ENCODE results near the gene GPR17.

DNA sequence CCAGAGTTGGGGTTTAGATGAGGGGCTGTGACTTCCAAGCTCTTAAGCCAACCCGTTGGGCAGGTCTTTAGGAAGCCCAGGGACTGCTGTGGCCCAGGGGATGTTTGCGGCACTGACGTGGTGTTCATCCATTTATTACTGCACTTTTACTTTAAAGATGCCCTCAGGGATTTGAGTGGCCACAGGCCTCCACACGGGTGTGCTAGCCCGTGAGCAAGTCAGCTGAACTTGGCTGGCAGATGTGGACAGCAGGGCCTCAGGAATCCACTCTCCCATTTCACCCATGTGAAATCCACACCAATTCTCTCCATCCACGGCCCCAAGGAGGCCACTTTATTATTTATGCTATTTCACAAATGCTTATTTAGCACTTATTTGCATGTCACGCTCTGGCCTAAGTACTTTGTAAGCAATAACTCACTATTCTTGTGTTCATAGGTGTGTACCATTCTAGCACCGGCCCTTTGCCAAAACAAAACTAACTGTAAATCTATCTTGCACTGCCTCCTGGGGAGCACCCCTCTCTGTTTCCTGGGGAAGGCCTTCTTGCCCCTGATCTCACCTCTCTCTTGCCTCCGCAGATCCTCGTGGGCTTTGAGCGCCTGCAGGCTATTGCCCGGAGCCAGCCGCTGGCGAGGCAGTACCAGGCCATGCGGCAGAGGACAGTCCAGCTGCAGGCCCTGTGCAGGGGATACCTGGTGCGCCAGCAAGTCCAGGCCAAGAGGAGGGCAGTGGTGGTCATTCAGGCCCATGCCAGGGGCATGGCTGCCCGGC lies 39.1 kb upstream of the GPR17 start:
- no peak for TF ChIP-seq POLR2A (IDR thresholded peaks at IDR 0.05)
- TF ChIP-seq, protein P1, sequence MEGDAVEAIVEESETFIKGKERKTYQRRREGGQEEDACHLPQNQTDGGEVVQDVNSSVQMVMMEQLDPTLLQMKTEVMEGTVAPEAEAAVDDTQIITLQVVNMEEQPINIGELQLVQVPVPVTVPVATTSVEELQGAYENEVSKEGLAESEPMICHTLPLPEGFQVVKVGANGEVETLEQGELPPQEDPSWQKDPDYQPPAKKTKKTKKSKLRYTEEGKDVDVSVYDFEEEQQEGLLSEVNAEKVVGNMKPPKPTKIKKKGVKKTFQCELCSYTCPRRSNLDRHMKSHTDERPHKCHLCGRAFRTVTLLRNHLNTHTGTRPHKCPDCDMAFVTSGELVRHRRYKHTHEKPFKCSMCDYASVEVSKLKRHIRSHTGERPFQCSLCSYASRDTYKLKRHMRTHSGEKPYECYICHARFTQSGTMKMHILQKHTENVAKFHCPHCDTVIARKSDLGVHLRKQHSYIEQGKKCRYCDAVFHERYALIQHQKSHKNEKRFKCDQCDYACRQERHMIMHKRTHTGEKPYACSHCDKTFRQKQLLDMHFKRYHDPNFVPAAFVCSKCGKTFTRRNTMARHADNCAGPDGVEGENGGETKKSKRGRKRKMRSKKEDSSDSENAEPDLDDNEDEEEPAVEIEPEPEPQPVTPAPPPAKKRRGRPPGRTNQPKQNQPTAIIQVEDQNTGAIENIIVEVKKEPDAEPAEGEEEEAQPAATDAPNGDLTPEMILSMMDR (IDR thresholded peaks at IDR 0.05) = no peak

Measured in adrenal gland (tissue), 5 donors.